Measurements from ENCODE around the gene HCN4. TPM values are rescaled to one million over a fixed set of nuclear protein-coding genes. Genes with fewer than 3 reads are reported as not detected.

The HCN4 gene
- total and polyA plus RNA-seq, 7 experiments from 2014 or later, result 0.02 TPM; not detected in 6

DNA sequence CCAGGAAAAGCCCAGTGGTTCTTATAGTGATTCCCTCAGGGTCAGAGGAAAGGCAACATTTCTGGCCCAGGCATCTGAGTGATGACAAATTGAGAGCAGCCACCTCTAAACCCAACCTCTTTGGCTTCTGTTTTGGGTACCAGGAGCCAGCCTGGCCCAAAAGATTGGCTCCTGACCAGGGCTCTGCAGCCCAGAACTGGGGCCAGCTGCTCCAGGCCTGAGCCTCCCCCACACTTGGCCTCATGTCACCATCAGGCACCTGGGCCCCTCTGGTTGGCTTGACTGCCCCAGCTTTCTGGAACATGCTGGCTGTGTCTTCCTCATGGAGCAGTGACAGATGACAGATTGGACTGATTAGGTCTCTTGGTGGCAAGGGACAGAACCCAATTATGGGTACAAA is 26.0 kb upstream of the HCN4 start:
- POLR2A ChIA-PET, result no interaction called here
- ATAC-seq (no peak), DNase-seq (no peak)
- H3K27me3 ChIP-seq (ENCODE audit: control insufficient read depth in 2 of 2, insufficient read depth in 2 of 2, low read length in 2 of 2), result no peaks in the 10 kb centered on the region
- no peaks in the 10 kb centered on the region for H3K9me3 ChIP-seq (ENCODE audit: control insufficient read depth in 2 of 3, low read length in 3 of 3)
- no peaks in the 10 kb centered on the region for H3K36me3 ChIP-seq (ENCODE audit: control insufficient read depth in 2 of 3, insufficient read depth in 3 of 3, low read length in 3 of 3)
- intact Hi-C loops (cut with micrococcal nuclease), result no loop called here
- H3K4me1 ChIP-seq (ENCODE audit: control insufficient read depth in 2 of 2, insufficient read depth in 2 of 2, low read length in 2 of 2), result no peaks in the 10 kb centered on the region
- H3K36me3 Mint-ChIP-seq, result no peaks in the 10 kb centered on the region
- H3K27ac ChIP-seq (ENCODE audit: low read depth, low read length), result no peak overlapping the region
- H3K27ac Mint-ChIP-seq, result no peak overlapping the region
- H3K9me3 Mint-ChIP-seq, result peaks cover 0 to 2% (median 0%) of the 10 kb centered on the region in 11 donors
- CTCF ChIA-PET, result no interaction called here
- H3K27me3 Mint-ChIP-seq, result peaks cover 5 to 41% (median 19%) of the 10 kb centered on the region in 5 donors
- no peaks in the 10 kb centered on the region for H3K4me1 Mint-ChIP-seq
- H3K4me3 Mint-ChIP-seq, result no peak overlapping the region
- no peak overlapping the region for H3K4me3 ChIP-seq (ENCODE audit: low read length)

GRCh38 chr15:73393336-73393735 is 24.6 kb upstream of the HCN4 start:
- DNase-seq (no peak), ATAC-seq (no peak)
- no peaks in the 10 kb centered on the region for H3K4me1 ChIP-seq (ENCODE audit: control insufficient read depth in 2 of 2, insufficient read depth in 2 of 2, low read length in 2 of 2)
- Mint-ChIP-seq H3K27ac (no peak overlapping the region), H3K9me3 (peaks cover 0 to 1% (median 0%) of the 10 kb centered on the region in 11 donors), H3K36me3 (no peaks in the 10 kb centered on the region), H3K27me3 (peaks cover 2 to 30% (median 22%) of the 10 kb centered on the region in 5 donors), H3K4me1 (no peaks in the 10 kb centered on the region), H3K4me3 (no peak overlapping the region)
- H3K9me3 ChIP-seq (ENCODE audit: control insufficient read depth in 2 of 3, low read length in 3 of 3), result no peaks in the 10 kb centered on the region
- intact Hi-C loops (cut with micrococcal nuclease), result no loop called here
- POLR2A ChIA-PET, result no interaction called here
- CTCF ChIA-PET, result no interaction called here
- no peaks in the 10 kb centered on the region for H3K27me3 ChIP-seq (ENCODE audit: control insufficient read depth in 2 of 2, insufficient read depth in 2 of 2, low read length in 2 of 2)
- no peak overlapping the region for H3K27ac ChIP-seq (ENCODE audit: low read depth, low read length)
- no peaks in the 10 kb centered on the region for H3K36me3 ChIP-seq (ENCODE audit: control insufficient read depth in 2 of 3, insufficient read depth in 3 of 3, low read length in 3 of 3)
- no peak overlapping the region for H3K4me3 ChIP-seq (ENCODE audit: low read length)

GRCh38 chr15:73392025-73392424 is 23.3 kb upstream of the HCN4 start:
- H3K4me1 ChIP-seq (ENCODE audit: control insufficient read depth in 2 of 2, insufficient read depth in 2 of 2, low read length in 2 of 2), result no peaks in the 10 kb centered on the region
- no peak overlapping the region for H3K27ac Mint-ChIP-seq
- POLR2A ChIA-PET, result no interaction called here
- intact Hi-C loops (cut with micrococcal nuclease), result no loop called here
- H3K4me1 Mint-ChIP-seq, result peaks cover 0 to 4% (median 0%) of the 10 kb centered on the region in 7 donors
- DNase-seq, result no peak
- no peak overlapping the region for H3K4me3 ChIP-seq (ENCODE audit: low read length)
- no peaks in the 10 kb centered on the region for H3K9me3 ChIP-seq (ENCODE audit: control insufficient read depth in 2 of 3, low read length in 3 of 3)
- H3K27ac ChIP-seq (ENCODE audit: low read depth, low read length), result no peak overlapping the region
- H3K36me3 ChIP-seq (ENCODE audit: control insufficient read depth in 2 of 3, insufficient read depth in 3 of 3, low read length in 3 of 3), result no peaks in the 10 kb centered on the region
- H3K4me3 Mint-ChIP-seq, result no peak overlapping the region
- peaks cover 0 to 1% (median 0%) of the 10 kb centered on the region in 11 donors for H3K9me3 Mint-ChIP-seq
- H3K27me3 Mint-ChIP-seq, result peaks cover 2 to 35% (median 27%) of the 10 kb centered on the region in 5 donors
- ATAC-seq, result no peak
- no peaks in the 10 kb centered on the region for H3K36me3 Mint-ChIP-seq
- CTCF ChIA-PET, result no interaction called here
- no peaks in the 10 kb centered on the region for H3K27me3 ChIP-seq (ENCODE audit: control insufficient read depth in 2 of 2, insufficient read depth in 2 of 2, low read length in 2 of 2)

GRCh38 chr15:73391128-73391872 is 22.5 kb upstream of the HCN4 start:
- intact Hi-C loops (cut with micrococcal nuclease), result no loop called here
- Histone ChIP-seq H3K4me3 (ENCODE audit: low read length) (no peak overlapping the region), H3K27me3 (ENCODE audit: control insufficient read depth in 2 of 2, insufficient read depth in 2 of 2, low read length in 2 of 2) (no peaks in the 10 kb centered on the region), H3K27ac (ENCODE audit: low read depth, low read length) (no peak overlapping the region), H3K9me3 (ENCODE audit: control insufficient read depth in 2 of 3, low read length in 3 of 3) (no peaks in the 10 kb centered on the region), H3K36me3 (ENCODE audit: control insufficient read depth in 2 of 3, insufficient read depth in 3 of 3, low read length in 3 of 3) (no peaks in the 10 kb centered on the region), H3K4me1 (ENCODE audit: control insufficient read depth in 2 of 2, insufficient read depth in 2 of 2, low read length in 2 of 2) (no peaks in the 10 kb centered on the region)
- Mint-ChIP-seq H3K27me3 (peaks cover 2 to 36% (median 23%) of the 10 kb centered on the region in 5 donors), H3K27ac (no peak overlapping the region), H3K9me3 (peaks cover 0 to 1% (median 0%) of the 10 kb centered on the region in 11 donors), H3K36me3 (no peaks in the 10 kb centered on the region), H3K4me1 (peaks cover 0 to 4% (median 0%) of the 10 kb centered on the region in 7 donors), H3K4me3 (no peak overlapping the region)
- DNase-seq (no peak), ATAC-seq (no peak)
- ChIA-PET CTCF (no interaction called here), POLR2A (no interaction called here)

- Mint-ChIP-seq H3K4me1 (peaks cover 0 to 4% (median 0%) of the 10 kb centered on the region in 7 donors), H3K27ac (no peak overlapping the region), H3K4me3 (no peak overlapping the region), H3K27me3 (peaks cover 2 to 40% (median 27%) of the 10 kb centered on the region in 5 donors), H3K9me3 (peaks cover 0 to 3% (median 0%) of the 10 kb centered on the region in 11 donors), H3K36me3 (no peaks in the 10 kb centered on the region)
- Histone ChIP-seq H3K9me3 (ENCODE audit: control insufficient read depth in 2 of 3, low read length in 3 of 3) (no peaks in the 10 kb centered on the region), H3K4me1 (ENCODE audit: control insufficient read depth in 2 of 2, insufficient read depth in 2 of 2, low read length in 2 of 2) (no peaks in the 10 kb centered on the region), H3K27me3 (ENCODE audit: control insufficient read depth in 2 of 2, insufficient read depth in 2 of 2, low read length in 2 of 2) (no peaks in the 10 kb centered on the region), H3K36me3 (ENCODE audit: control insufficient read depth in 2 of 3, insufficient read depth in 3 of 3, low read length in 3 of 3) (no peaks in the 10 kb centered on the region), H3K4me3 (ENCODE audit: low read length) (no peak overlapping the region), H3K27ac (ENCODE audit: low read depth, low read length) (no peak overlapping the region)
- POLR2A ChIA-PET, result no interaction called here
- intact Hi-C loops (cut with micrococcal nuclease), result no loop called here
- CTCF ChIA-PET, result no interaction called here
- no peak for DNase-seq
- ATAC-seq, result no peak
Measured at GRCh38 chr15:73389971-73390544, 21.3 kb upstream of the HCN4 start.

- Histone ChIP-seq H3K4me1 (ENCODE audit: control insufficient read depth in 2 of 2, insufficient read depth in 2 of 2, low read length in 2 of 2) (no peaks in the 10 kb centered on the region), H3K36me3 (ENCODE audit: control insufficient read depth in 2 of 3, insufficient read depth in 3 of 3, low read length in 3 of 3) (no peaks in the 10 kb centered on the region), H3K27me3 (ENCODE audit: control insufficient read depth in 2 of 2, insufficient read depth in 2 of 2, low read length in 2 of 2) (no peaks in the 10 kb centered on the region), H3K9me3 (ENCODE audit: control insufficient read depth in 2 of 3, low read length in 3 of 3) (no peaks in the 10 kb centered on the region), H3K27ac (ENCODE audit: low read depth, low read length) (no peak overlapping the region), H3K4me3 (ENCODE audit: low read length) (no peak overlapping the region)
- intact Hi-C loops (cut with micrococcal nuclease), result no loop called here
- Mint-ChIP-seq H3K27ac (no peak overlapping the region), H3K4me3 (no peak overlapping the region), H3K27me3 (peaks cover 2 to 40% (median 30%) of the 10 kb centered on the region in 5 donors), H3K36me3 (no peaks in the 10 kb centered on the region), H3K4me1 (peaks cover 0 to 4% (median 0%) of the 10 kb centered on the region in 7 donors), H3K9me3 (peaks cover 0 to 3% (median 0%) of the 10 kb centered on the region in 11 donors)
- CTCF ChIA-PET, result no interaction called here
- POLR2A ChIA-PET, result no interaction called here
- DNase-seq, result no peak
- ATAC-seq, result no peak
Measured at GRCh38 chr15:73389539-73389938, 20.8 kb upstream of the HCN4 start.
